A549 (cell line): Measurements from ENCODE around the gene FSTL4.

Experiments used
- CTCF ChIP-seq: fragments of >200 bp; sonication (Bioruptor Twin); formaldehyde crosslinking; IDR thresholded peaks from 3 replicates; pipeline ENCODE4 v1.5.1; 2016
- JUNB ChIP-seq: fragments of >200 bp; sonication (Bioruptor Twin); formaldehyde crosslinking; IDR thresholded peaks from 2 replicates; pipeline ENCODE4 v1.6.1; 2016
- POLR2A ChIP-seq: IDR thresholded peaks from 2 replicates; pipeline ENCODE4 v1.6.1; 2012; ENCODE audit warnings: mild to moderate bottlenecking, low read length
- RAD21 ChIP-seq, 2 experiments: fragments of >200 bp in 1 of 2; sonication (Bioruptor Twin) in 1 of 2; formaldehyde crosslinking in 1 of 2; IDR thresholded peaks in 1 of 2; conservative IDR thresholded peaks in 1 of 2; 2 replicates in 1 of 2; 3 replicates in 1 of 2; pipeline ENCODE4 v1.6.1; 2012 to 2018; ENCODE audit warnings: inconsistent platforms in 1 of 2
- REST ChIP-seq: fragments of 200-600 bp; sonication (generic); IDR thresholded peaks from 2 replicates; pipeline ENCODE4 v1.6.1; 2016; ENCODE audit warnings: antibody characterized with exemption, mild to moderate bottlenecking, moderate library complexity

GRCh38 chr5:133234911-133235310 lies 377.4 kb downstream of the FSTL4 start:
- no peak for TF ChIP-seq JUNB
- TF ChIP-seq POLR2A = no peak
- no peak for TF ChIP-seq CTCF
- TF ChIP-seq REST = no peak
- TF ChIP-seq RAD21 (conservative IDR thresholded peaks at IDR 0.05 in 1 of 2, IDR thresholded peaks at IDR 0.05 in 1 of 2) = no peak
